ENCODE measurements around the gene FAF2.
"Not testable (repeated sequence)": the region's sequence is repeated elsewhere in the genome, so short reads cannot be mapped to it uniquely, and the experiment has no call there.

The FAF2 gene

GRCh38 chr5:176447978-176448608 lies at the start of gene FAF2:
FAF2 (plus strand) TSS chr5:176448385; CDS start chr5:176448408, 23 bp downstream.
- Histone ChIP-seq H3K4me1 (ENCODE audit: control insufficient read depth, insufficient read depth, low read length) (0 out of 2 replicates have a peak, but pooled peaks cover 2% of the 10 kb centered on the region), H3K9me3 (ENCODE audit: control insufficient read depth, insufficient read depth, low read depth, low read length) (no peaks in the 10 kb centered on the region), H3K4me3 (ENCODE audit: low read depth, low read length) (peak within 1 kb of the TSS; percentile 99), H3K36me3 (ENCODE audit: control insufficient read depth, insufficient read depth, low read length) (peaks cover 8% of the 10 kb centered on the region), H3K27ac (ENCODE audit: low read depth, low read length) (peak within 1 kb of the TSS; percentile 87), H3K27me3 (ENCODE audit: control insufficient read depth, insufficient read depth, low read length) (no peaks in the 10 kb centered on the region), H3K9ac (ENCODE audit: low read length) (peak within 1 kb of the TSS; percentile 97)

- no peak overlapping the region for H3K27ac ChIP-seq (ENCODE audit: low read depth, low read length)
- no peaks in the 10 kb centered on the region for H3K36me3 ChIP-seq (ENCODE audit: control insufficient read depth, insufficient read depth, low read length)
- H3K4me3 ChIP-seq (ENCODE audit: low read depth, low read length) = no peak overlapping the region
- H3K9me3 ChIP-seq (ENCODE audit: control insufficient read depth, insufficient read depth, low read depth, low read length) = no peaks in the 10 kb centered on the region
- no peak overlapping the region for H3K9ac ChIP-seq (ENCODE audit: low read length)
- H3K27me3 ChIP-seq (ENCODE audit: control insufficient read depth, insufficient read depth, low read length) = no peaks in the 10 kb centered on the region
- H3K4me1 ChIP-seq (ENCODE audit: control insufficient read depth, insufficient read depth, low read length) = no peaks in the 10 kb centered on the region
Measured at GRCh38 chr5:176400382-176401156, 47.6 kb upstream of the FAF2 start.

- Histone ChIP-seq H3K27me3 (ENCODE audit: control insufficient read depth, insufficient read depth, low read length) (no peaks in the 10 kb centered on the region), H3K9me3 (ENCODE audit: control insufficient read depth, insufficient read depth, low read depth, low read length) (no peaks in the 10 kb centered on the region), H3K4me1 (ENCODE audit: control insufficient read depth, insufficient read depth, low read length) (no peaks in the 10 kb centered on the region), H3K9ac (ENCODE audit: low read length) (no peak overlapping the region), H3K36me3 (ENCODE audit: control insufficient read depth, insufficient read depth, low read length) (no peaks in the 10 kb centered on the region), H3K4me3 (ENCODE audit: low read depth, low read length) (no peak overlapping the region), H3K27ac (ENCODE audit: low read depth, low read length) (no peak overlapping the region)
Measured at GRCh38 chr5:176401281-176402205, 46.6 kb upstream of the FAF2 start.

- Histone ChIP-seq H3K4me1 (ENCODE audit: control insufficient read depth, insufficient read depth, low read length) (no peaks in the 10 kb centered on the region), H3K9me3 (ENCODE audit: control insufficient read depth, insufficient read depth, low read depth, low read length) (no peaks in the 10 kb centered on the region), H3K27ac (ENCODE audit: low read depth, low read length) (no peak overlapping the region), H3K9ac (ENCODE audit: low read length) (no peak overlapping the region), H3K4me3 (ENCODE audit: low read depth, low read length) (no peak overlapping the region), H3K27me3 (ENCODE audit: control insufficient read depth, insufficient read depth, low read length) (no peaks in the 10 kb centered on the region), H3K36me3 (ENCODE audit: control insufficient read depth, insufficient read depth, low read length) (no peaks in the 10 kb centered on the region)
Measured at GRCh38 chr5:176405656-176406435, 42.3 kb upstream of the FAF2 start.

GRCh38 chr5:176406436-176407052 lies 41.6 kb upstream of the FAF2 start:
- Histone ChIP-seq H3K9me3 (ENCODE audit: control insufficient read depth, insufficient read depth, low read depth, low read length) (no peaks in the 10 kb centered on the region), H3K4me3 (ENCODE audit: low read depth, low read length) (no peak overlapping the region), H3K27me3 (ENCODE audit: control insufficient read depth, insufficient read depth, low read length) (no peaks in the 10 kb centered on the region), H3K4me1 (ENCODE audit: control insufficient read depth, insufficient read depth, low read length) (no peaks in the 10 kb centered on the region), H3K9ac (ENCODE audit: low read length) (no peak overlapping the region), H3K27ac (ENCODE audit: low read depth, low read length) (no peak overlapping the region), H3K36me3 (ENCODE audit: control insufficient read depth, insufficient read depth, low read length) (no peaks in the 10 kb centered on the region)

- Histone ChIP-seq H3K9me3 (ENCODE audit: control insufficient read depth, insufficient read depth, low read depth, low read length) (no peaks in the 10 kb centered on the region), H3K9ac (ENCODE audit: low read length) (no peak overlapping the region), H3K4me3 (ENCODE audit: low read depth, low read length) (no peak overlapping the region), H3K27me3 (ENCODE audit: control insufficient read depth, insufficient read depth, low read length) (no peaks in the 10 kb centered on the region), H3K36me3 (ENCODE audit: control insufficient read depth, insufficient read depth, low read length) (no peaks in the 10 kb centered on the region), H3K27ac (ENCODE audit: low read depth, low read length) (no peak overlapping the region), H3K4me1 (ENCODE audit: control insufficient read depth, insufficient read depth, low read length) (no peaks in the 10 kb centered on the region)
Measured at GRCh38 chr5:176407456-176408251, 40.5 kb upstream of the FAF2 start.

GRCh38 chr5:176408252-176408573 lies 40.0 kb upstream of the FAF2 start:
- H3K9me3 ChIP-seq (ENCODE audit: control insufficient read depth, insufficient read depth, low read depth, low read length); H3K9ac ChIP-seq (ENCODE audit: low read length); H3K4me1 ChIP-seq (ENCODE audit: control insufficient read depth, insufficient read depth, low read length): not testable (repeated sequence)

GRCh38 chr5:176408590-176408989 lies 39.6 kb upstream of the FAF2 start:
- no peak overlapping the region for H3K4me3 ChIP-seq (ENCODE audit: low read depth, low read length)
- H3K27me3 ChIP-seq (ENCODE audit: control insufficient read depth, insufficient read depth, low read length) = no peaks in the 10 kb centered on the region
- no peak overlapping the region for H3K9ac ChIP-seq (ENCODE audit: low read length)
- no peaks in the 10 kb centered on the region for H3K4me1 ChIP-seq (ENCODE audit: control insufficient read depth, insufficient read depth, low read length)
- H3K27ac ChIP-seq (ENCODE audit: low read depth, low read length) = no peak overlapping the region
- H3K36me3 ChIP-seq (ENCODE audit: control insufficient read depth, insufficient read depth, low read length) = no peaks in the 10 kb centered on the region
- no peaks in the 10 kb centered on the region for H3K9me3 ChIP-seq (ENCODE audit: control insufficient read depth, insufficient read depth, low read depth, low read length)

More at GRCh38 chr5:176408252-176408573, 40.0 kb upstream of the FAF2 start:
- not testable (repeated sequence) for H3K4me3 ChIP-seq (ENCODE audit: low read depth, low read length); H3K36me3 ChIP-seq (ENCODE audit: control insufficient read depth, insufficient read depth, low read length); H3K27me3 ChIP-seq (ENCODE audit: control insufficient read depth, insufficient read depth, low read length); H3K27ac ChIP-seq (ENCODE audit: low read depth, low read length)

- H3K36me3 ChIP-seq (ENCODE audit: control insufficient read depth, insufficient read depth, low read length) = no peaks in the 10 kb centered on the region
- H3K27me3 ChIP-seq (ENCODE audit: control insufficient read depth, insufficient read depth, low read length) = no peaks in the 10 kb centered on the region
- H3K27ac ChIP-seq (ENCODE audit: low read depth, low read length) = no peak overlapping the region
- H3K4me1 ChIP-seq (ENCODE audit: control insufficient read depth, insufficient read depth, low read length) = no peaks in the 10 kb centered on the region
- H3K9me3 ChIP-seq (ENCODE audit: control insufficient read depth, insufficient read depth, low read depth, low read length) = no peaks in the 10 kb centered on the region
- H3K4me3 ChIP-seq (ENCODE audit: low read depth, low read length) = no peak overlapping the region
- no peak overlapping the region for H3K9ac ChIP-seq (ENCODE audit: low read length)
Measured at GRCh38 chr5:176409765-176410164, 38.4 kb upstream of the FAF2 start.
